ENCODE results near the gene SLC2A9. TPM values are rescaled to one million over a fixed set of nuclear protein-coding genes. Genes with fewer than 3 reads are reported as not detected.

Gene SLC2A9
- total RNA-seq, 2 donors from 2014 or later: 9.8 to 15.3 TPM

DNA sequence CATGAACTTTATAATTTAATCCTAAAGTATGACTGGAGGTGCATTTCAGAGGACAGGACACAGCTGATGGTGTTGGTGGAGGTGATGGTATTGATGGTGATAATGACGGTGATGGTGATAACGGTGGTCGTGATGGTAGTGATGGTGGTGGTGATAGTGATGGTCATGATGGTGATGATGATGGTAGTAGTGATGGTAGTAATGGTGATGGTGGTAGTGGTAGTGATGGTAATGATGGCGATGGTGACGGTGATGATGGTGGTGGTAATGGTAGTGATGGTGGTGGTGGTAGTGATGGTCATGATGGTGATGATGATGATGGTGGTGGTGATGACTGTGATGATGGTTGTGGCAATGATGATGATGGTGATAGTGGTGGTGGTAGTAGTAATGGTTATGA lies 40.4 kb downstream of the SLC2A9 start:
- intact Hi-C loops (cut with DNase I): no loop called here
- Histone ChIP-seq H3K27me3 (replicated peaks; ENCODE audit: insufficient read depth) (no peaks in the 10 kb centered on the region), H3K4me1 (replicated peaks) (no peaks in the 10 kb centered on the region), H3K36me3 (no peaks in the 10 kb centered on the region), H3K27ac (no peak overlapping the region), H3K9me3 (no peaks in the 10 kb centered on the region), H3K4me3 (no peak overlapping the region)
- DNase-seq (ENCODE audit: low spot score): no peak
- whole genome bisulfite sequencing: 98% methylated on average over 5 of the region's 5 CpGs
- TF ChIP-seq POLR2A (IDR thresholded peaks at IDR 0.05): no peak
- no peak for TF ChIP-seq POLR2AphosphoS5 (IDR thresholded peaks at IDR 0.05)
- TF ChIP-seq CTCF (IDR thresholded peaks at IDR 0.05): no peak

- 62% methylated on average over 10 of the region's 10 CpGs for WGBS
- no peak for DNase-seq (ENCODE audit: low spot score)
- Histone ChIP-seq H3K4me1 (replicated peaks) (no peaks in the 10 kb centered on the region), H3K36me3 (no peaks in the 10 kb centered on the region), H3K27me3 (replicated peaks; ENCODE audit: insufficient read depth) (no peaks in the 10 kb centered on the region), H3K27ac (no peak overlapping the region), H3K9me3 (no peaks in the 10 kb centered on the region), H3K4me3 (no peak overlapping the region)
- TF ChIP-seq POLR2AphosphoS5 (IDR thresholded peaks at IDR 0.05) (no peak), CTCF (IDR thresholded peaks at IDR 0.05) (no peak)
- intact Hi-C loops (cut with DNase I): no loop called here
Measured at GRCh38 chr4:9979101-9979701, 42.1 kb downstream of the SLC2A9 start.

DNA sequence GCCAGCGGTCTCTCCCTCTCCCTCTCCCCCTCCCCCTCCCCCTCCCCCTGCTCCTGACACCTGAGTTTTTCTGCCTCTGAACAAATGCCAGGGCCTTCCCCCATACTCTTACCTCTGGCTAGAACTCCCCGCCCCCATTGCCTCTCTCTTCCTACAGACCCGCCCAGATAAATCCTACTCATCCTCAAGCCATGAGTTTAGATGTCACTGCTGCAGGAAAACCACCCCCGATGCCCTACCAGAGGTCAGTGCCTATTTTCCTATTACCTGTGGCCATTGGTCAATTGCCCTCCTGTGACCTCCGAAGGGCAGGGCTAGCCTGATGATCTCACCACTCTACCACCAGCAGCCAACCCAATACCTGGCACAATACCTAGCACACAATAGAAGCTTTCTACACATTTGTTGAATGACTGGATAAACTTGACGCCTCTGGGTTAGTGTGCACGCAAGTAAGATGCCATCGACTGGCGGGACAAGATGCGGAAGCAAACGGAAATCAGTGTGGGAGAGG lies 43.7 kb downstream of the SLC2A9 start:
- Histone ChIP-seq H3K27me3 (replicated peaks; ENCODE audit: insufficient read depth) (no peaks in the 10 kb centered on the region), H3K9me3 (no peaks in the 10 kb centered on the region), H3K36me3 (no peaks in the 10 kb centered on the region), H3K4me1 (replicated peaks) (no peaks in the 10 kb centered on the region), H3K27ac (no peak overlapping the region), H3K4me3 (no peak overlapping the region)
- intact Hi-C loops (cut with DNase I): no loop called here
- WGBS: 89% methylated on average over 11 of the region's 11 CpGs
- DNase-seq (ENCODE audit: low spot score): no peak
- no peak for TF ChIP-seq POLR2A (IDR thresholded peaks at IDR 0.05)
- no peak for TF ChIP-seq POLR2AphosphoS5 (IDR thresholded peaks at IDR 0.05)
- TF ChIP-seq CTCF (IDR thresholded peaks at IDR 0.05): no peak

DNA sequence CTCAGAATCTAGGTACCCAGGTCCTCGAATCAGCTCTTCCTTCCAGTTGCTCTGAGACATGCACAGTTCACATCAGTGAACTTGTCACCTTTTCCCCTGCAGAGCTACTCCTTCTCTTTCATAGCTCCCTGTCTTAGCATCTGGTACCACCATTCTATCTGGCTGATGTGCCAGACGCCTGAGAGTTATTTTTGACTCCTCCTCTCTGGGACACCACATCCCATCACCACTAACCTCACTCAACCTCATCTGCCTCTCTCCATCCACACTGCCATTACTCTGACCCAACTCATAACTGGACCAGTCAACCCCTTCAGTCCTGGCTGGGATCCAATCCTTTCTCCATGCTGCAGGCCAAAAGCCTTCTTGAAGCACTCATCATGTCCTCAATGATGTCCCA lies 44.5 kb downstream of the SLC2A9 start:
- TF ChIP-seq POLR2A (IDR thresholded peaks at IDR 0.05): no peak
- 93% methylated on average over 2 of the region's 2 CpGs for WGBS
- H3K27me3 ChIP-seq (replicated peaks; ENCODE audit: insufficient read depth): no peaks in the 10 kb centered on the region
- no peak overlapping the region for H3K27ac ChIP-seq
- H3K4me3 ChIP-seq: no peak overlapping the region
- DNase-seq (ENCODE audit: low spot score): no peak
- H3K9me3 ChIP-seq: no peaks in the 10 kb centered on the region
- no peaks in the 10 kb centered on the region for H3K4me1 ChIP-seq (replicated peaks)
- intact Hi-C loops (cut with DNase I): no loop called here
- no peaks in the 10 kb centered on the region for H3K36me3 ChIP-seq

DNA sequence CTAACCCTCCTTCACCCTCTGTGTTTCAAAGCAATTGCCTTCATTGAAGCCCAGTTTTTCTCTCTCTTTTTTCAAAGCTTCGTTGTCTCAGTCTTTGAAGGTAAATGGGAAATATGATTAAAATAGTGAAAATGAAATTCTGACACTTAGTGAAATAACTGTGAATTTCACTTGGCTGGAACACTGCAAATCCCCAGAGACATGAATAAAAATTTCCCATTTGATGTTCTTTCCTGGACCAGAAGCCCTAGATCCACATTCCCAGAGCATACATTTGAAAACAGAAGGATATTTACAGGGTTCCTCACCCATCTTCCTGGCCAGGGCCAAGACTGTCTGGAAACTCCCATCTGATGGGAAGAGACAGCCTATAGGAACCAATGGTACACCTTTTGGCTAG lies 45.0 kb downstream of the SLC2A9 start:
- 91% methylated on average over 1 of the region's 1 CpG for WGBS

More for the DNA sequence above, 45.0 kb downstream of the SLC2A9 start:
- Histone ChIP-seq H3K27me3 (replicated peaks; ENCODE audit: insufficient read depth) (no peaks in the 10 kb centered on the region), H3K4me3 (no peak overlapping the region), H3K27ac (no peak overlapping the region), H3K9me3 (no peaks in the 10 kb centered on the region), H3K4me1 (replicated peaks) (no peaks in the 10 kb centered on the region), H3K36me3 (no peaks in the 10 kb centered on the region)
- DNase-seq (ENCODE audit: low spot score): no peak
- intact Hi-C loops (cut with DNase I): no loop called here
- TF ChIP-seq POLR2AphosphoS5 (IDR thresholded peaks at IDR 0.05): no peak
- TF ChIP-seq POLR2A (IDR thresholded peaks at IDR 0.05): no peak
- no peak for TF ChIP-seq CTCF (IDR thresholded peaks at IDR 0.05)
